Right hindlimb (tissue), 1 donor: ENCODE results near the gene IQGAP2.

Experiments used
- DNase-seq: peaks from one replicate; pipeline ENCODE4 v3.0.0-alpha.2; 2018

The IQGAP2 gene

GRCh38 chr5:76455531-76456133 is 52.5 kb downstream of the IQGAP2 start:
- DNase-seq = no peak

- DNase-seq = no peak
These were observed 53.2 kb downstream of the IQGAP2 start for GRCh38 chr5:76456258-76456657.

GRCh38 chr5:76457674-76458485 is 54.8 kb downstream of the IQGAP2 start:
- no peak for DNase-seq

- DNase-seq = no peak
These were observed 55.4 kb downstream of the IQGAP2 start for GRCh38 chr5:76458486-76458830.

GRCh38 chr5:76460104-76460503 is 57.0 kb downstream of the IQGAP2 start:
- DNase-seq = no peak

GRCh38 chr5:76462097-76462667 is 59.1 kb downstream of the IQGAP2 start:
- no peak for DNase-seq

- DNase-seq = no peak
These were observed 64.1 kb downstream of the IQGAP2 start for GRCh38 chr5:76467216-76467615.

GRCh38 chr5:76468635-76469425 is 65.7 kb downstream of the IQGAP2 start:
- no peak for DNase-seq

GRCh38 chr5:76469656-76470290 is 66.7 kb downstream of the IQGAP2 start:
- DNase-seq = no peak

- DNase-seq = no peak
These were observed 67.9 kb downstream of the IQGAP2 start for GRCh38 chr5:76470976-76471375.

- no peak for DNase-seq
These were observed 68.3 kb downstream of the IQGAP2 start for GRCh38 chr5:76471406-76471805.

GRCh38 chr5:76471987-76472334 is 68.9 kb downstream of the IQGAP2 start:
- no peak for DNase-seq

GRCh38 chr5:76472335-76473008 is 69.4 kb downstream of the IQGAP2 start:
- no peak for DNase-seq

GRCh38 chr5:76473009-76473336 is 69.9 kb downstream of the IQGAP2 start:
- no peak for DNase-seq

GRCh38 chr5:76473661-76474060 is 70.6 kb downstream of the IQGAP2 start:
- DNase-seq = no peak

- DNase-seq = no peak
These were observed 71.3 kb downstream of the IQGAP2 start for GRCh38 chr5:76474377-76474776.

GRCh38 chr5:76475385-76475784 is 72.3 kb downstream of the IQGAP2 start:
- DNase-seq = no peak

GRCh38 chr5:76475936-76476335 is 72.9 kb downstream of the IQGAP2 start:
- DNase-seq = no peak

- no peak for DNase-seq
These were observed 73.5 kb downstream of the IQGAP2 start for GRCh38 chr5:76476474-76477038.

- no peak for DNase-seq
These were observed 74.0 kb downstream of the IQGAP2 start for GRCh38 chr5:76477061-76477460.

GRCh38 chr5:76477571-76477970 is 74.5 kb downstream of the IQGAP2 start:
- no peak for DNase-seq

- DNase-seq = no peak
These were observed 76.2 kb downstream of the IQGAP2 start for GRCh38 chr5:76479281-76479680.
